ENCODE measurements around the gene WDR74. TPM values are rescaled to one million over a fixed set of nuclear protein-coding genes. Genes with fewer than 3 reads are reported as not detected.

The WDR74 gene
- total and polyA plus RNA-seq, 9 of the 15 experiments (the other 6 are each of a cell fraction or from before 2014, with no cell fraction given) = 32.7 to 210 (median 114) TPM

DNA sequence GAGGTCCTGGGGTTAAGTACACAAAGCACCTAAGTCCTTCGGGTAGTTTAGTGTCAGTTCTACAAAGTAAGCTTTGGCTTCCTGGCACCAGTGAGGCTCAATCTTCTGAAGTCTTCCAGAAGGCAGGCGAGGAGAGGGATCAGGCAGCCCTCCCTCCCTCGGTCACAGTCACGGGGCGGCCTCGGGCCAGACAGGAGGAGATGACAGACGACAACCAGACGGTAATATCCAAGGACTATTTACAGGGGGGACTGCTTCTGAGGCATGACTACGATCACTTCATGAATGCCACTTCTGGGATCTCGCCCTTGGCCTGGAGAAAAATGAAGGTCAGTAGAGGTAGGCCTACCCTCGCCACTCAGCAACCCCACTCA, 47.2 kb downstream of the WDR74 start (continued):
- TF ChIP-seq, protein P1, sequence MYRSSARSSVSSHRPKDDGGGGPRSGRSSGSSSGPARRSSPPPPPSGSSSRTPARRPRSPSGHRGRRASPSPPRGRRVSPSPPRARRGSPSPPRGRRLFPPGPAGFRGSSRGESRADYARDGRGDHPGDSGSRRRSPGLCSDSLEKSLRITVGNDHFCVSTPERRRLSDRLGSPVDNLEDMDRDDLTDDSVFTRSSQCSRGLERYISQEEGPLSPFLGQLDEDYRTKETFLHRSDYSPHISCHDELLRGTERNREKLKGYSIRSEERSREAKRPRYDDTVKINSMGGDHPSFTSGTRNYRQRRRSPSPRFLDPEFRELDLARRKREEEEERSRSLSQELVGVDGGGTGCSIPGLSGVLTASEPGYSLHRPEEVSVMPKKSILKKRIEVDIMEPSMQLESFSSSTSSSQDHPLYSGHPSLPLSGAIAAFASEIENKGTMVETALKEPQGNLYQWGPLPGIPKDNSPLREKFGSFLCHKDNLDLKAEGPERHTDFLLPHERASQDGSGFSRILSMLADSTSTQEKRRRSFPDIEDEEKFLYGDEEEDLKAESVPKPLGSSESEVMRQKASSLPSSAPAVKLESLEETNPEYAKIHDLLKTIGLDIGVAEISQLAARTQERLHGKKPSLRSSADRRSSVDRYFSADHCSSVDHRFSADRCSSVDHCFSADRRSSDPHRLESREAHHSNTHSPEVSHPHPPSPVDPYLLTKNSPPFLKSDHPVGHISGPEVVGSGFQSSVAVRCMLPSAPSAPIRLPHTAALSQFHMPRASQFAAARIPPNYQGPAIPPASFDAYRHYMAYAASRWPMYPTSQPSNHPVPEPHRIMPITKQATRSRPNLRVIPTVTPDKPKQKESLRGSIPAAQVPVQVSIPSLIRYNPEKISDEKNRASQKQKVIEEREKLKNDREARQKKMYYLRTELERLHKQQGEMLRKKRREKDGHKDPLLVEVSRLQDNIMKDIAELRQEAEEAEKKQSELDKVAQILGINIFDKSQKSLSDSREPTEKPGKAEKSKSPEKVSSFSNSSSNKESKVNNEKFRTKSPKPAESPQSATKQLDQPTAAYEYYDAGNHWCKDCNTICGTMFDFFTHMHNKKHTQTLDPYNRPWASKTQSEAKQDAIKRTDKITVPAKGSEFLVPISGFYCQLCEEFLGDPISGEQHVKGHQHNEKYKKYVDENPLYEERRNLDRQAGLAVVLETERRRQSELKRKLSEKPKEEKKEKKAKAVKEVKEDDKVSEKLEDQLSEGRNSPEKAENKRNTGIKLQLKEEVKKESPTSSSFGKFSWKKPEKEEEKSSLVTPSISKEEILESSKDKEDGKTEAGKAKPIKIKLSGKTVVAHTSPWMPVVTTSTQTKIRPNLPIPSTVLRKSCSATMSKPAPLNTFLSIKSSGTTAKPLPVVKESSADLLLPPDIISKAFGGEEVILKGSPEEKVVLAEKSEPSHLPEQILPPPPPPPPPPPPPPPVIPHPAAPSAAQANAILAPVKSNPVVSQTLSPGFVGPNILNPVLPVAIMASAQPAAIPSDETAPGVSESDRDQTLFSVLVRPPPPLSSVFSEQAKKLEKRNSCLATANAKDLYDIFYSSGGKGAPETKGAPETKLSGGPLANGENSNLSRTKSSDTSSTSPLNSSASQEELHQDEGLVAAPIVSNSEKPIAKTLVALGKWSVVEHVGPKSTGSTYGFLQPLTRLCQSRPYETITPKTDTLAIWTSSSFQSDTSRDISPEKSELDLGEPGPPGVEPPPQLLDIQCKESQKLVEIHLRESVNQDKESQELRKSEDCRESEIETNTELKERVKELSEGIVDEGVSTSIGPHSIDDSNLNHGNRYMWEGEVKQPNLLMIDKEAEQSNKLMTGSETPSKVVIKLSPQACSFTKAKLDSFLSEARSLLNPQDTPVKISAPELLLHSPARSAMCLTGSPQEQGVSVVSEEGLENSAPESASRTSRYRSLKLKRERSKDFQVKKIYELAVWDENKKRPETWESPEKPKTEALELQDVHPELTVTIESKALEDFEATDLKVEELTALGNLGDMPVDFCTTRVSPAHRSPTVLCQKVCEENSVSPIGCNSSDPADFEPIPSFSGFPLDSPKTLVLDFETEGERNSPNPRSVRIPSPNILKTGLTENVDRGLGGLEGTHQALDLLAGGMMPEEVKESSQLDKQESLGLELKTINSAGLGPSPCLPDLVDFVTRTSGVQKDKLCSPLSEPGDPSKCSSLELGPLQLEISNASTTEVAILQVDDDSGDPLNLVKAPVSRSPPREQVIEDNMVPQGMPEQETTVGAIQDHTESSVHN (IDR thresholded peaks at IDR 0.05; ENCODE audit: borderline replicate concordance in 1 of 2, low read depth in 1 of 2) = 0 out of 4 replicates have a peak, but pooled peaks of 1 of the 2 experiments have one; percentile 33
- TF ChIP-seq KLF16 (IDR thresholded peaks at IDR 0.05) (no peak), ZBTB1 (CRISPR knock-in tag; IDR thresholded peaks at IDR 0.05; ENCODE audit: borderline replicate concordance, low read depth) (no peak), PRPF4 (IDR thresholded peaks at IDR 0.05; ENCODE audit: insufficient read depth, low read depth, low read length, poor library complexity, severe bottlenecking) (no peak), NCOR1 (IDR thresholded peaks at IDR 0.05) (no peak), MEIS2 (IDR thresholded peaks at IDR 0.05; ENCODE audit: partially characterized antibody) (peak; percentile 77), POU5F1 (IDR thresholded peaks at IDR 0.05; ENCODE audit: borderline replicate concordance, low read depth, low read length, partially characterized antibody) (no peak), ZNF445 (CRISPR knock-in tag; IDR thresholded peaks at IDR 0.05; ENCODE audit: low read depth) (no peak), TARDBP (IDR thresholded peaks at IDR 0.05) (0 out of 2 replicates have a peak, but pooled peaks have one; percentile 43), LEF1 (IDR thresholded peaks at IDR 0.05) (peak; percentile 43; the same call in 1 of the 2 replicates), ATF7 (IDR thresholded peaks at IDR 0.05) (no peak), ZNF24 (IDR thresholded peaks at IDR 0.05) (0 out of 2 replicates have a peak, but pooled peaks have one; percentile 10), FOXA3 (CRISPR knock-in tag; conservative IDR thresholded peaks at IDR 0.05 in 1 of 2, IDR thresholded peaks at IDR 0.05 in 1 of 2) (peak in 1 of 2 experiments; percentile 7; a peak in 1 of 4 replicates)
- TF ChIP-seq, protein P2, sequence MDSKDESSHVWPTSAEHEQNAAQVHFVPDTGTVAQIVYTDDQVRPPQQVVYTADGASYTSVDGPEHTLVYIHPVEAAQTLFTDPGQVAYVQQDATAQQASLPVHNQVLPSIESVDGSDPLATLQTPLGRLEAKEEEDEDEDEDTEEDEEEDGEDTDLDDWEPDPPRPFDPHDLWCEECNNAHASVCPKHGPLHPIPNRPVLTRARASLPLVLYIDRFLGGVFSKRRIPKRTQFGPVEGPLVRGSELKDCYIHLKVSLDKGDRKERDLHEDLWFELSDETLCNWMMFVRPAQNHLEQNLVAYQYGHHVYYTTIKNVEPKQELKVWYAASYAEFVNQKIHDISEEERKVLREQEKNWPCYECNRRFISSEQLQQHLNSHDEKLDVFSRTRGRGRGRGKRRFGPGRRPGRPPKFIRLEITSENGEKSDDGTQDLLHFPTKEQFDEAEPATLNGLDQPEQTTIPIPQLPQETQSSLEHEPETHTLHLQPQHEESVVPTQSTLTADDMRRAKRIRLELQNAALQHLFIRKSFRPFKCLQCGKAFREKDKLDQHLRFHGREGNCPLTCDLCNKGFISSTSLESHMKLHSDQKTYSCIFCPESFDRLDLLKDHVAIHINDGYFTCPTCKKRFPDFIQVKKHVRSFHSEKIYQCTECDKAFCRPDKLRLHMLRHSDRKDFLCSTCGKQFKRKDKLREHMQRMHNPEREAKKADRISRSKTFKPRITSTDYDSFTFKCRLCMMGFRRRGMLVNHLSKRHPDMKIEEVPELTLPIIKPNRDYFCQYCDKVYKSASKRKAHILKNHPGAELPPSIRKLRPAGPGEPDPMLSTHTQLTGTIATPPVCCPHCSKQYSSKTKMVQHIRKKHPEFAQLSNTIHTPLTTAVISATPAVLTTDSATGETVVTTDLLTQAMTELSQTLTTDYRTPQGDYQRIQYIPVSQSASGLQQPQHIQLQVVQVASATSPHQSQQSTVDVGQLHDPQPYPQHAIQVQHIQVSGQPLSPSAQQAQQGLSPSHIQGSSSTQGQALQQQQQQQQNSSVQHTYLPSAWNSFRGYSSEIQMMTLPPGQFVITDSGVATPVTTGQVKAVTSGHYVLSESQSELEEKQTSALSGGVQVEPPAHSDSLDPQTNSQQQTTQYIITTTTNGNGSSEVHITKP (IDR thresholded peaks at IDR 0.05; ENCODE audit: partially characterized antibody) = peak; percentile 23
- TF ChIP-seq, protein P3, sequence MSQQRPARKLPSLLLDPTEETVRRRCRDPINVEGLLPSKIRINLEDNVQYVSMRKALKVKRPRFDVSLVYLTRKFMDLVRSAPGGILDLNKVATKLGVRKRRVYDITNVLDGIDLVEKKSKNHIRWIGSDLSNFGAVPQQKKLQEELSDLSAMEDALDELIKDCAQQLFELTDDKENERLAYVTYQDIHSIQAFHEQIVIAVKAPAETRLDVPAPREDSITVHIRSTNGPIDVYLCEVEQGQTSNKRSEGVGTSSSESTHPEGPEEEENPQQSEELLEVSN (IDR thresholded peaks at IDR 0.05; ENCODE audit: borderline replicate concordance in 1 of 2, extremely low read depth in 1 of 2, insufficient read depth in 1 of 2, insufficient read length in 1 of 2, low read depth in 1 of 2, low read length in 1 of 2, poor library complexity in 1 of 2, severe bottlenecking in 1 of 2) = peak in 1 of 2 experiments; percentile 25

Measured in K562 (cell line).